IgD-negative memory B cell (primary cell): ENCODE measurements around the gene CSPG4. TPM values are rescaled to one million over a fixed set of nuclear protein-coding genes. Genes with fewer than 3 reads are reported as not detected.
"Not testable (repeated sequence)": the region's sequence is repeated elsewhere in the genome, so short reads cannot be mapped to it uniquely, and the experiment has no call there.

Source experiments
- H3K27ac Mint-ChIP-seq, 3 donors: one replicate each; pipeline ENCODE4 v1.8.0; 2020 to 2022; ENCODE audit warnings: mild to moderate bottlenecking in 3 of 3, mixed read lengths in 3 of 3, moderate library complexity in 1 of 3
- H3K27me3 Mint-ChIP-seq: one replicate; pipeline ENCODE4 v1.8.0; 2021; ENCODE audit warnings: mixed read lengths
- H3K36me3 Mint-ChIP-seq: one replicate; pipeline ENCODE4 v1.8.0; 2020; ENCODE audit warnings: mild to moderate bottlenecking, mixed read lengths
- H3K4me1 Mint-ChIP-seq, 3 donors: one replicate each; pipeline ENCODE4 v1.8.0; 2020 to 2022; ENCODE audit warnings: mixed read lengths in 3 of 3, mild to moderate bottlenecking in 1 of 3
- H3K4me3 Mint-ChIP-seq, 4 donors: one replicate each; pipeline ENCODE4 v1.8.0; 2020 to 2022; ENCODE audit warnings: mild to moderate bottlenecking in 4 of 4, mixed read lengths in 4 of 4, moderate library complexity in 3 of 4
- H3K9me3 Mint-ChIP-seq, 3 donors: one replicate each; pipeline ENCODE4 v1.8.0; 2020 to 2021; ENCODE audit warnings: mixed read lengths in 3 of 3, mild to moderate bottlenecking in 1 of 3
- polyA plus RNA-seq: library from polyadenylated mRNA; unstranded; fragments of 300-500 nt; fragmentation: Illumina TruSeq; gene quantifications from one replicate; pipeline ENCODE4 v1.2.3, GENCODE V29; 2021

Gene CSPG4
- polyA plus RNA-seq, 1 donor from 2014 or later = not detected

- Mint-ChIP-seq H3K27me3 (peaks cover 15% of the 10 kb centered on the region), H3K9me3 (no peaks in the 10 kb centered on the region), H3K36me3 (peaks cover 2% of the 10 kb centered on the region), H3K27ac (peak overlapping the region in 1 of 3 donors; percentile 90), H3K4me1 (peaks cover 0 to 5% (median 1%) of the 10 kb centered on the region in 3 donors), H3K4me3 (no peak overlapping the region)
Measured at GRCh38 chr15:75721923-75722870, 9.5 kb upstream of the CSPG4 start.

- Mint-ChIP-seq H3K9me3 (no peaks in the 10 kb centered on the region), H3K36me3 (peaks cover 2% of the 10 kb centered on the region), H3K27me3 (peaks cover 15% of the 10 kb centered on the region), H3K4me1 (peaks cover 0 to 5% (median 1%) of the 10 kb centered on the region in 3 donors), H3K4me3 (no peak overlapping the region), H3K27ac (peak overlapping the region in 1 of 3 donors; percentile 90)
Measured at GRCh38 chr15:75721480-75721922, 8.9 kb upstream of the CSPG4 start.

- Mint-ChIP-seq H3K27me3 (peaks cover 11% of the 10 kb centered on the region), H3K4me3 (no peak overlapping the region), H3K36me3 (peaks cover 2% of the 10 kb centered on the region), H3K27ac (no peak overlapping the region), H3K9me3 (no peaks in the 10 kb centered on the region), H3K4me1 (peaks cover 0 to 5% (median 1%) of the 10 kb centered on the region in 3 donors)
Measured at GRCh38 chr15:75720787-75721479, 8.3 kb upstream of the CSPG4 start.

GRCh38 chr15:75720297-75720696, 7.6 kb upstream of the CSPG4 start:
- H3K27ac Mint-ChIP-seq = no peak overlapping the region
- H3K9me3 Mint-ChIP-seq = no peaks in the 10 kb centered on the region
- H3K36me3 Mint-ChIP-seq = peaks cover 2% of the 10 kb centered on the region

GRCh38 chr15:75718328-75718727, 5.7 kb upstream of the CSPG4 start:
- H3K27ac Mint-ChIP-seq = peak overlapping the region in 1 of 3 donors; percentile 27
- peaks cover 0 to 5% (median 3%) of the 10 kb centered on the region in 3 donors for H3K4me1 Mint-ChIP-seq
- peaks cover 2% of the 10 kb centered on the region for H3K36me3 Mint-ChIP-seq
- no peak overlapping the region for H3K4me3 Mint-ChIP-seq
- H3K27me3 Mint-ChIP-seq = peaks cover 12% of the 10 kb centered on the region
- H3K9me3 Mint-ChIP-seq = no peaks in the 10 kb centered on the region

More at GRCh38 chr15:75720297-75720696, 7.6 kb upstream of the CSPG4 start:
- no peak overlapping the region for H3K4me3 Mint-ChIP-seq
- peaks cover 0 to 5% (median 1%) of the 10 kb centered on the region in 3 donors for H3K4me1 Mint-ChIP-seq
- H3K27me3 Mint-ChIP-seq = peaks cover 8% of the 10 kb centered on the region

- not testable (repeated sequence) for H3K9me3 Mint-ChIP-seq, H3K4me3 Mint-ChIP-seq, H3K36me3 Mint-ChIP-seq, H3K27ac Mint-ChIP-seq, H3K4me1 Mint-ChIP-seq
- H3K27me3 Mint-ChIP-seq = peaks cover 14% of the 10 kb centered on the region
Measured at GRCh38 chr15:75717001-75717400, 4.4 kb upstream of the CSPG4 start.

- H3K4me3 Mint-ChIP-seq, H3K27ac Mint-ChIP-seq, H3K9me3 Mint-ChIP-seq, H3K36me3 Mint-ChIP-seq, H3K4me1 Mint-ChIP-seq: not testable (repeated sequence)
- peaks cover 17% of the 10 kb centered on the region for H3K27me3 Mint-ChIP-seq
Measured at GRCh38 chr15:75716249-75716950, 3.8 kb upstream of the CSPG4 start.

GRCh38 chr15:75715312-75715832, 2.7 kb upstream of the CSPG4 start:
- not testable (repeated sequence) for H3K4me3 Mint-ChIP-seq, H3K36me3 Mint-ChIP-seq, H3K4me1 Mint-ChIP-seq, H3K9me3 Mint-ChIP-seq, H3K27ac Mint-ChIP-seq
- H3K27me3 Mint-ChIP-seq = peaks cover 16% of the 10 kb centered on the region

- Mint-ChIP-seq H3K27me3 (peaks cover 13% of the 10 kb centered on the region), H3K9me3 (no peaks in the 10 kb centered on the region), H3K27ac (no peak overlapping the region), H3K36me3 (no peaks in the 10 kb centered on the region), H3K4me1 (peaks cover 0 to 2% (median 0%) of the 10 kb centered on the region in 3 donors), H3K4me3 (no peak overlapping the region)
Measured at GRCh38 chr15:75714195-75714594, 1.5 kb upstream of the CSPG4 start.

GRCh38 chr15:75713338-75713895, 769 bp upstream of the CSPG4 start:
- Mint-ChIP-seq H3K27me3 (peaks cover 13% of the 10 kb centered on the region), H3K27ac (no peak overlapping the region), H3K4me1 (peaks cover 0 to 2% (median 0%) of the 10 kb centered on the region in 3 donors), H3K4me3 (no peak overlapping the region), H3K36me3 (no peaks in the 10 kb centered on the region), H3K9me3 (no peaks in the 10 kb centered on the region)

- H3K9me3 Mint-ChIP-seq, H3K36me3 Mint-ChIP-seq, H3K4me1 Mint-ChIP-seq, H3K27ac Mint-ChIP-seq, H3K4me3 Mint-ChIP-seq: not testable (repeated sequence)
- peaks cover 13% of the 10 kb centered on the region for H3K27me3 Mint-ChIP-seq
Measured at GRCh38 chr15:75711495-75711894, 1.2 kb downstream of the CSPG4 start.

GRCh38 chr15:75710874-75711273, 1.8 kb downstream of the CSPG4 start:
- H3K4me1 Mint-ChIP-seq, H3K9me3 Mint-ChIP-seq, H3K4me3 Mint-ChIP-seq, H3K36me3 Mint-ChIP-seq, H3K27ac Mint-ChIP-seq: not testable (repeated sequence)
- H3K27me3 Mint-ChIP-seq = peaks cover 13% of the 10 kb centered on the region

GRCh38 chr15:75709458-75709857, 3.2 kb downstream of the CSPG4 start:
- not testable (repeated sequence) for H3K4me1 Mint-ChIP-seq, H3K4me3 Mint-ChIP-seq, H3K9me3 Mint-ChIP-seq, H3K36me3 Mint-ChIP-seq, H3K27ac Mint-ChIP-seq
- H3K27me3 Mint-ChIP-seq = peaks cover 11% of the 10 kb centered on the region

GRCh38 chr15:75706682-75706954, 6.0 kb downstream of the CSPG4 start:
- H3K36me3 Mint-ChIP-seq = no peaks in the 10 kb centered on the region
- H3K9me3 Mint-ChIP-seq = no peaks in the 10 kb centered on the region

More at GRCh38 chr15:75706682-75706954, 6.0 kb downstream of the CSPG4 start:
- no peak overlapping the region for H3K4me3 Mint-ChIP-seq
- peaks cover 3% of the 10 kb centered on the region for H3K27me3 Mint-ChIP-seq
- no peak overlapping the region for H3K27ac Mint-ChIP-seq
- H3K4me1 Mint-ChIP-seq = peaks cover 4 to 6% (median 4%) of the 10 kb centered on the region in 3 donors
